ENCODE measurements around the gene CRYZL1.
A peak's percentile ranks its signal among the peaks of the same experiment; 100 is the strongest.

CRYZL1 gene

DNA sequence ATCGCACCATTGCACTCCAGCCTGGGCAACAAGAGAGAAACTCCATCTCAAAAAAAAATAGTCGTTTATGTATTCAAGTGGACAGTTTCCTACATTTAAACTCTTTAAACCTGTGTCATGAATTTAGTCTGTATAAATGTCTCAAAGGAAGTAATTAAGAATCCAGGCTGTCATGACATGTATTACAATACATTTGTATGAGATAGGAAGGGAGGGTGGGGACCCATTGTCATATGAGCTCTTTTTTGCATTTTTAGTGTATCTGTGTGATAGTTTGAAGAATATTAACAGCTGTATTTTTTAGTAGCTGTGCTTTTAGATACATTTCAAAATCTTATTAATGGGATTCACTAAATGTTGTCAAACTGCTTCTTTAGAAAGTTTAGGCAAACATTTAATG lies 73.1 kb downstream of the CRYZL1 start:
- Mint-ChIP-seq H3K27me3 (ENCODE audit: low read depth, poor library complexity) (no peaks in the 10 kb centered on the region), H3K36me3 (ENCODE audit: low read depth) (peaks cover 50% of the 10 kb centered on the region), H3K27ac (no peak overlapping the region), H3K4me1 (no peaks in the 10 kb centered on the region), H3K4me3 (no peak overlapping the region), H3K9me3 (no peaks in the 10 kb centered on the region)
- TF ChIP-seq, protein P1, sequence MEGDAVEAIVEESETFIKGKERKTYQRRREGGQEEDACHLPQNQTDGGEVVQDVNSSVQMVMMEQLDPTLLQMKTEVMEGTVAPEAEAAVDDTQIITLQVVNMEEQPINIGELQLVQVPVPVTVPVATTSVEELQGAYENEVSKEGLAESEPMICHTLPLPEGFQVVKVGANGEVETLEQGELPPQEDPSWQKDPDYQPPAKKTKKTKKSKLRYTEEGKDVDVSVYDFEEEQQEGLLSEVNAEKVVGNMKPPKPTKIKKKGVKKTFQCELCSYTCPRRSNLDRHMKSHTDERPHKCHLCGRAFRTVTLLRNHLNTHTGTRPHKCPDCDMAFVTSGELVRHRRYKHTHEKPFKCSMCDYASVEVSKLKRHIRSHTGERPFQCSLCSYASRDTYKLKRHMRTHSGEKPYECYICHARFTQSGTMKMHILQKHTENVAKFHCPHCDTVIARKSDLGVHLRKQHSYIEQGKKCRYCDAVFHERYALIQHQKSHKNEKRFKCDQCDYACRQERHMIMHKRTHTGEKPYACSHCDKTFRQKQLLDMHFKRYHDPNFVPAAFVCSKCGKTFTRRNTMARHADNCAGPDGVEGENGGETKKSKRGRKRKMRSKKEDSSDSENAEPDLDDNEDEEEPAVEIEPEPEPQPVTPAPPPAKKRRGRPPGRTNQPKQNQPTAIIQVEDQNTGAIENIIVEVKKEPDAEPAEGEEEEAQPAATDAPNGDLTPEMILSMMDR (IDR thresholded peaks at IDR 0.05): no peak
- no peak for DNase-seq

DNA sequence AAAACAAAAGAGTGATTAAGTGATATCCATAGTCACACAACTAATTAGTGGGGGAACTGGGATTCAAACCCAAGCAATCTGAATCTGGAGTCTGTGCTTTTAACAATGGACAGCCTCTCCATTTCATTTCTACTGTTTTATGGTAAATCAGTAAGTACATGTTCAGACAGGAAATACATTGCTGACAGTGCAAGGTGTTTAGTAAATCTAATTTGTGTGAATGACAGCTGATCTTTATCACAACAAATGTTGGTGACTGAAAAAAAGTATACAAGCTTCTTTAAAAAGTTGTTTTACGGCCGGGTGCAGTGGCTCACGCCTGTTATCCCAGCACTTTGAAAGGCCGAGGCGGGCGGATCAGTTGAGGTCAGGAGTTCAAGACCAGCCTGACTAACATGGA lies 73.6 kb downstream of the CRYZL1 start:
- Mint-ChIP-seq H3K4me3 (no peak overlapping the region), H3K27me3 (ENCODE audit: low read depth, poor library complexity) (no peaks in the 10 kb centered on the region), H3K27ac (peak overlapping the region; percentile 61), H3K4me1 (no peaks in the 10 kb centered on the region), H3K9me3 (no peaks in the 10 kb centered on the region), H3K36me3 (ENCODE audit: low read depth) (peaks cover 48% of the 10 kb centered on the region)
- DNase-seq: no peak
- TF ChIP-seq, protein P1 (IDR thresholded peaks at IDR 0.05): no peak

DNA sequence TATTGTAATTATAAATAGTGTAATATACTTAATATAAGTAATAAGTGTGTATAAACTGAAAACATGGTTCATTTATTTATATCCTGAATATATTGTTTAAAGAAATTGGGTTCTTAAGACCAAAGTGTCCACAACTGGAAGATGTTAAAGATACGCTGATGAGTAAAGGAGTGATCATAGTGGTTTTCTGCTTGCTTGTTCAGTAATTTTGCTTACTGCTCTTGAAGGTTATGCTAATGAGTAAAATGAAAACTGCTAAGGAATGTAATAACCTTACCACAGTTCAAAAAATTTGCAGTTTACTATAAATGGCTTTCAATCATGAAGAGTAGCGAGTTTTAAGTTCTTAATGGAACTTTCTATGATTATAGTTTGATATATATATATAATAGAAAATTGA lies 75.0 kb downstream of the CRYZL1 start:
- Mint-ChIP-seq H3K4me3 (no peak overlapping the region), H3K9me3 (no peaks in the 10 kb centered on the region), H3K27me3 (ENCODE audit: low read depth, poor library complexity) (no peaks in the 10 kb centered on the region), H3K4me1 (no peaks in the 10 kb centered on the region), H3K36me3 (ENCODE audit: low read depth) (peaks cover 45% of the 10 kb centered on the region), H3K27ac (no peak overlapping the region)
- TF ChIP-seq, protein P1 (IDR thresholded peaks at IDR 0.05): no peak
- no peak for DNase-seq

DNA sequence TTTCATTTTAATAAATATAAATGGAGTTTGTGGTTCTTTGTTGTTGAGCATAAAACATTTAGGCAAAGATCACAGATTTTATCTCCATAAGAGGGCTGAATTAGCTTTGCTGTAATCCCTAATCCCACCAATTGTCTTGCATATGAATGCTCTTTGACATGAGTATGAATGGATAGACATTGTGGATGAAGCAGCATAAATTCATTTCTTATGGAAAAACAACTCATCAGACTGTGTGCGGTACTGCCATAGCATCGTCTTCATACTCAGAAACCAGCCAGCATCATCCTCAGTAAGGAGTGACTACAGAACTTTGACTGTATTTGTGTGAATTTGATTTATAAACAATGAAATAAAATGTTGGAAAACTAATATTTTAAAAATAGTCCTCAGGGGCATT lies 79.2 kb downstream of the CRYZL1 start:
- no peaks in the 10 kb centered on the region for H3K9me3 Mint-ChIP-seq
- H3K27me3 Mint-ChIP-seq (ENCODE audit: low read depth, poor library complexity): peaks cover 3% of the 10 kb centered on the region
- DNase-seq: no peak
- no peak overlapping the region for H3K27ac Mint-ChIP-seq
- TF ChIP-seq, protein P1 (IDR thresholded peaks at IDR 0.05): no peak
- H3K4me3 Mint-ChIP-seq: no peak overlapping the region
- no peaks in the 10 kb centered on the region for H3K4me1 Mint-ChIP-seq
- H3K36me3 Mint-ChIP-seq (ENCODE audit: low read depth): peaks cover 59% of the 10 kb centered on the region

DNA sequence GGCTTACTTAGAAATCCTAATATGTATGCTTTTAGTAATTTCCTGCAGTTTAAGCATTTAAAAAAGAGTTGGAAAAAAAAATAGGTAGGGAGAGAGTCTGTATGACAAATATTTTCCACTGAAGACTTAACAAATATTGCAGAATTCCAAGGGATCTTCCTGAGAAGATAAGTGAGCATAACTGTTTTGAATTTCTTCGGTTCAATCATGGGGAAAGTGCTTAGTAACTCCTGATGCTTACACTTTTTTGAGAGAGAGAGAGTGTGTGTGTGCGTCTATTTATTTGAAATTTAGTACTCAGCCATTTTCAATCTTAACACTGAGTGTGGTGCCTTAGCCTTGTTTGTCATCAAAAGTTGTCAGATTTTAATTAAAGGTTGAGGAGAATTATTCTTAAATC lies 80.2 kb downstream of the CRYZL1 start:
- no peak for DNase-seq
- Mint-ChIP-seq H3K9me3 (no peaks in the 10 kb centered on the region), H3K36me3 (ENCODE audit: low read depth) (peaks cover 64% of the 10 kb centered on the region), H3K4me1 (no peaks in the 10 kb centered on the region), H3K4me3 (no peak overlapping the region), H3K27ac (peak overlapping the region; percentile 47), H3K27me3 (ENCODE audit: low read depth, poor library complexity) (peaks cover 3% of the 10 kb centered on the region)
- TF ChIP-seq, protein P1 (IDR thresholded peaks at IDR 0.05): no peak

DNA sequence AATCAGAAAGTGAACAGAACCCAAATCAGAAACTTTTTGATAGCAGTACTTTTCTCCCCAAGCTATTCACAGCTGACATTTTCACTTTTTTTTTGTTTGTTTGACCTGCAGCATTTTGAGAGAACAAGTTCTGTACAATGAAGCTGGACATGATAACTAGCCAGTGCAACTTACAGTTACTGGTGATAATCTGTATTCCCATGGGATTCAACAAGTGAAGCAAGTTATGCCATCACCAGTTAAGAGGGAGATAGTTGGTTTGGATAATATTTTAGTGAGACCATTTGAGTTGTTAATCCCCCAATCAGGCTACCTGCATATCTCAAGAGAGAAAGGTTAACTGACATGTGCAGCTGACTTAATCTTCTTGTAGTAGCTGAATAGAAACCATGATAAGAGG lies 80.6 kb downstream of the CRYZL1 start:
- TF ChIP-seq, protein P1 (IDR thresholded peaks at IDR 0.05): no peak
- Mint-ChIP-seq H3K4me3 (no peak overlapping the region), H3K27me3 (ENCODE audit: low read depth, poor library complexity) (peaks cover 3% of the 10 kb centered on the region), H3K36me3 (ENCODE audit: low read depth) (peaks cover 68% of the 10 kb centered on the region), H3K9me3 (no peaks in the 10 kb centered on the region), H3K27ac (peak overlapping the region; percentile 47), H3K4me1 (no peaks in the 10 kb centered on the region)
- DNase-seq: no peak

Measured in nephron progenitor cell (in vitro differentiated cells).